H1 (cell line): ENCODE data around the gene CFAP61. TPM values are rescaled to one million over a fixed set of nuclear protein-coding genes. Genes with fewer than 3 reads are reported as not detected.

Experiments
- CTCF ChIA-PET: fragments of 300-600 bp; sonication (Branson Sonifier 250); formaldehyde crosslinking; loops from one replicate; lab custom pipeline; 2021; ENCODE audit not compliant: partially characterized antibody; lab: Charles Lee
- POLR2A ChIA-PET: fragments of 300-600 bp; sonication (Branson Sonifier 250); formaldehyde crosslinking; loops from one replicate; lab custom pipeline; 2021; ENCODE audit warnings: inconsistent platforms; ENCODE audit not compliant: partially characterized antibody; lab: Charles Lee
- DNase-seq, 2 experiments: peaks; one replicate each; pipeline versions ENCODE4 v3.0.0 to v3.0.0-alpha.2; 2010 to 2022; ENCODE audit warnings: low spot score in 2 of 2, low read depth in 1 of 2, mixed read lengths in 1 of 2
- FAIRE-seq: peaks from 2 replicates; lab custom pipeline; 2011; peaks lifted over from hg19 to GRCh38; lab: Jason Lieb, UNC
- H2AFZ ChIP-seq: 2 replicates; pipeline ENCODE4 v1.8.1; 2012; ENCODE audit warnings: low read length, inconsistent platforms
- H2AK5ac ChIP-seq: 2 replicates; pipeline ENCODE4 v1.6.1; 2013; ENCODE audit warnings: low read depth, low read length
- H2BK120ac ChIP-seq: replicated peaks from 2 replicates; pipeline ENCODE3; 2013; ENCODE audit warnings: low read depth, low read length, inconsistent platforms
- H2BK12ac ChIP-seq: 2 replicates; pipeline ENCODE4 v1.6.1; 2013; ENCODE audit warnings: low read depth, low read length
- H2BK15ac ChIP-seq: 2 replicates; pipeline ENCODE4 v1.6.1; 2013; ENCODE audit warnings: low read length
- H2BK20ac ChIP-seq: 2 replicates; pipeline ENCODE4 v1.6.1; 2013; ENCODE audit warnings: low read length
- H2BK5ac ChIP-seq: 2 replicates; pipeline ENCODE4 v1.6.1; 2013; ENCODE audit warnings: low read depth, low read length
- H3K14ac ChIP-seq: 2 replicates; pipeline ENCODE4 v1.6.1; 2013; ENCODE audit warnings: inconsistent platforms; ENCODE audit not compliant: insufficient read length
- H3K18ac ChIP-seq: 2 replicates; pipeline ENCODE4 v1.6.1; 2013; ENCODE audit warnings: low read length; ENCODE audit errors: extremely low read depth
- H3K23ac ChIP-seq: 2 replicates; pipeline ENCODE4 v1.6.1; 2013; ENCODE audit warnings: inconsistent platforms; ENCODE audit not compliant: insufficient read length
- H3K23me2 ChIP-seq: 2 replicates; pipeline ENCODE4 v1.6.1; 2013; ENCODE audit warnings: low read depth, low read length
- H3K27ac ChIP-seq: 2 replicates; pipeline ENCODE4 v1.6.1; 2011; ENCODE audit warnings: low read depth, low read length, inconsistent platforms
- H3K27me3 ChIP-seq, 4 experiments: replicated peaks in 1 of 4; 1 replicate in 1 of 4; 2 replicates in 3 of 4; pipeline versions ENCODE4 v1.6.1 to v1.8.1; 2011 to 2013; ENCODE audit warnings: low read length in 3 of 4, mild to moderate bottlenecking in 3 of 4, inconsistent platforms in 2 of 4, mixed read lengths in 2 of 4, moderate library complexity in 1 of 4; ENCODE audit not compliant: control insufficient read depth in 3 of 4, insufficient read depth in 3 of 4; ENCODE audit errors: extremely low read depth in 1 of 4
- H3K36me3 ChIP-seq, 4 experiments: 2 replicates each; pipeline versions ENCODE4 v1.6.1 to v1.8.1; 2011 to 2013; ENCODE audit warnings: mild to moderate bottlenecking in 4 of 4, low read length in 3 of 4, moderate library complexity in 2 of 4, control low read depth in 1 of 4, inconsistent platforms in 1 of 4; ENCODE audit not compliant: insufficient read depth in 4 of 4, control insufficient read depth in 2 of 4
- H3K4ac ChIP-seq: replicated peaks from 2 replicates; pipeline ENCODE3; 2013; ENCODE audit warnings: low read length, low read depth, mixed read lengths, inconsistent platforms; ENCODE audit not compliant: insufficient read length
- H3K4me1 ChIP-seq, 4 experiments: replicated peaks in 1 of 4; 1 replicate in 1 of 4; 2 replicates in 3 of 4; pipeline versions ENCODE4 v1.6.1 to v1.8.1; 2011 to 2013; ENCODE audit warnings: low read length in 3 of 4, inconsistent platforms in 2 of 4, mixed read lengths in 1 of 4; ENCODE audit not compliant: insufficient read depth in 4 of 4, control insufficient read depth in 3 of 4
- H3K4me2 ChIP-seq, 2 experiments: 2 replicates each; pipeline versions ENCODE4 v1.6.1 to v1.8.1; 2011 to 2013; ENCODE audit warnings: low read depth in 2 of 2, low read length in 2 of 2, control low read depth in 1 of 2, inconsistent platforms in 1 of 2, mild to moderate bottlenecking in 1 of 2; ENCODE audit not compliant: insufficient read depth in 1 of 2
- H3K4me3 ChIP-seq, 4 experiments: fragments of 200-600, 300-600 bp in 1 of 4; sonication (generic), shearing (Covaris generic), sonication (Bioruptor Twin) in 1 of 4; 2 replicates each; pipeline versions ENCODE4 v1.5.1 to v1.8.1; 2011 to 2016; ENCODE audit warnings: low read length in 4 of 4, low read depth in 3 of 4, control low read depth in 2 of 4, inconsistent platforms in 2 of 4, mild to moderate bottlenecking in 2 of 4, mixed read lengths in 1 of 4, moderate library complexity in 1 of 4; ENCODE audit not compliant: insufficient read depth in 2 of 4; ENCODE audit errors: extremely low read depth in 1 of 4
- H3K56ac ChIP-seq: replicated peaks from 2 replicates; pipeline ENCODE3; 2013; ENCODE audit warnings: low read depth, mild to moderate bottlenecking, mixed read lengths, low read length, inconsistent platforms; ENCODE audit not compliant: insufficient read length
- H3K79me1 ChIP-seq: 2 replicates; pipeline ENCODE4 v1.6.1; 2013; ENCODE audit warnings: low read depth, low read length, control low read depth
- H3K79me2 ChIP-seq, 2 experiments: 2 replicates each; pipeline versions ENCODE4 v1.6.1 to v1.8.1; 2012 to 2013; ENCODE audit warnings: low read length in 2 of 2, mild to moderate bottlenecking in 2 of 2, inconsistent platforms in 1 of 2; ENCODE audit not compliant: insufficient read depth in 2 of 2, control insufficient read depth in 1 of 2
- H3K9ac ChIP-seq, 4 experiments: replicated peaks in 1 of 4; 1 replicate in 1 of 4; 2 replicates in 3 of 4; pipeline versions ENCODE4 v1.6.1 to v1.8.1; 2011 to 2013; ENCODE audit warnings: low read depth in 3 of 4, low read length in 3 of 4, control low read depth in 2 of 4, mild to moderate bottlenecking in 2 of 4, moderate library complexity in 2 of 4, inconsistent platforms in 1 of 4; ENCODE audit errors: extremely low read depth in 1 of 4
- H3K9me3 ChIP-seq, 2 experiments: 2 replicates each; pipeline versions ENCODE4 v1.6.1 to v1.8.1; 2012 to 2013; ENCODE audit warnings: mild to moderate bottlenecking in 2 of 2, moderate library complexity in 2 of 2, control low read depth in 1 of 2, inconsistent platforms in 1 of 2, low read depth in 1 of 2, low read length in 1 of 2, mixed read lengths in 1 of 2; ENCODE audit not compliant: insufficient read depth in 2 of 2
- H4K20me1 ChIP-seq, 2 experiments: replicated peaks in 1 of 2; 2 replicates each; pipeline versions ENCODE3 to v1.8.1; 2011 to 2013; ENCODE audit warnings: inconsistent platforms in 2 of 2, low read length in 2 of 2, mild to moderate bottlenecking in 1 of 2; ENCODE audit not compliant: insufficient read depth in 2 of 2, control insufficient read depth in 1 of 2
- H4K5ac ChIP-seq: 2 replicates; pipeline ENCODE4 v1.6.1; 2013; ENCODE audit warnings: low read length, low read depth, mixed read lengths, inconsistent platforms; ENCODE audit not compliant: insufficient read length
- H4K8ac ChIP-seq: 2 replicates; pipeline ENCODE4 v1.8.0; 2013; ENCODE audit warnings: mild to moderate bottlenecking, moderate library complexity, low read length, inconsistent platforms; ENCODE audit not compliant: insufficient read depth; ENCODE audit errors: extremely low read depth
- H4K91ac ChIP-seq: replicated peaks from 2 replicates; pipeline ENCODE3; 2013; ENCODE audit warnings: low read length, mixed read lengths, inconsistent platforms; ENCODE audit not compliant: insufficient read length
- BACH1 ChIP-seq: IDR thresholded peaks from 2 replicates; pipeline ENCODE4 v1.6.1; 2012; ENCODE audit warnings: low read length, improper control_type of control experiment
- CEBPB ChIP-seq: IDR thresholded peaks from 2 replicates; pipeline ENCODE4 v1.6.1; 2012; ENCODE audit warnings: low read depth, low read length
- EP300 ChIP-seq, 2 experiments: IDR thresholded peaks; 1 replicate in 1 of 2; 2 replicates in 1 of 2; pipeline ENCODE4 v1.6.1; 2011 to 2012; ENCODE audit warnings: low read depth in 2 of 2, low read length in 2 of 2, mild to moderate bottlenecking in 2 of 2, borderline replicate concordance in 1 of 2, inconsistent platforms in 1 of 2, moderate library complexity in 1 of 2
- EZH2 ChIP-seq: fragments of 200-600 bp; sonication (generic); IDR thresholded peaks from 2 replicates; pipeline ENCODE4 v1.7.1; 2012; ENCODE audit warnings: low read depth, mild to moderate bottlenecking, moderate library complexity, low read length, inconsistent platforms; ENCODE audit not compliant: severe bottlenecking
- SP1 ChIP-seq: IDR thresholded peaks from 2 replicates; pipeline ENCODE4 v1.6.1; 2011; ENCODE audit warnings: low read depth, low read length
- WGBS, 2 experiments: shearing (Covaris generic) in 1 of 2; methylation state at CpG; one replicate each; pipeline versions ENCODE4 v1.1.6 to v1.1.7; 2013 to 2015; ENCODE audit warnings: low lambda C conversion rate in 2 of 2, mixed read lengths in 2 of 2, inconsistent platforms in 1 of 2, low coverage in 1 of 2, missing lambda C conversion rate in 1 of 2; ENCODE audit not compliant: insufficient replicate concordance in 2 of 2, insufficient coverage in 1 of 2, insufficient read length in 1 of 2; ENCODE audit errors: extremely low coverage in 1 of 2, missing lambda C conversion rate in 1 of 2; 5-methylcytosine and 5-hydroxymethylcytosine counted together
- polyA plus RNA-seq, 7 experiments: library from polyadenylated mRNA; depleted of rRNA in 3 of 7; stranded (reverse) in 5 of 7; unstranded in 2 of 7; fragments of >200 nt in 5 of 7; fragments of 200-250 nt in 2 of 7; gene quantifications; 1 replicate in 5 of 7; 2 replicates in 1 of 7; 4 replicates in 1 of 7; pipeline versions ENCODE4 v1.2.1 to v1.2.3, GENCODE V29; 2011 to 2013; ENCODE audit warnings: missing spikeins in 2 of 7, mixed read lengths in 2 of 7
- total RNA-seq: library from RNA; stranded (reverse); fragmentation: NEBNext Ultra II Directional; extraction: Animal tissue kit (Norgen Biotek cat#: 25700); gene quantifications from 2 replicates; pipeline ENCODE4 v1.2.1, GENCODE V29; 2021

The CFAP61 gene
- total and polyA plus RNA-seq, 2 of the 8 experiments (the other 6 are each of a cell fraction or from before 2014, with no cell fraction given) = 0.29 to 0.61 TPM

DNA sequence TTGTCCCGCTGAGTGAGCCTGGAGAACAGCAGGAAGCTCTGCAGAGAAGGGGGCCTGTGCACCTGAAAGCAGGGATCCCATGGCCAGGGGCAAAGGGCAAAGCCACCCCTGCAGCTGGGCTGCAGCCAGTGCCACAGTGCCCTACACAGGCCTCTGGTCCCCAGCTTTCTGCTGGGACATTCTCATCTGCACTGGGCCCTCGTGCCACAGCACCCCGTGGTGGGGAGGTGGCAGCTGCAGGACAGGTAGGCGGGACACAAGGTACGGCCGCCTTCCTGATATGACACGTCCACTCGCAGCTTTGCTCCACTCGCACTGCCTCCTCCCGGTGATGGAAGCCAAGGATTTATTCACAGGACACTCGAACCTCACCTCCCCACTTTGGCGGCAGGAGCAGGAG, 342.8 kb downstream of the CFAP61 start:
- Histone ChIP-seq H3K9me3 (no peaks in the 10 kb centered on the region), H2AK5ac (0 out of 2 replicates have a peak overlapping the region, but pooled peaks have one; percentile 5), H3K4me2 (no peak overlapping the region), H2BK5ac (0 out of 2 replicates have a peak overlapping the region, but pooled peaks have one; percentile 32), H3K9ac (no peak overlapping the region), H2AFZ (no peak overlapping the region), H2BK15ac (peak overlapping the region; percentile 24; the same call in 1 of the 2 replicates), H3K23me2 (no peaks in the 10 kb centered on the region; the same call in 1 of the 2 replicates), H4K8ac (peak overlapping the region; percentile 69; the same call in 1 of the 2 replicates), H3K4me1 (peaks cover 0 to 16% (median 12%) of the 10 kb centered on the region in 4 experiments; a peak in 6 of 7 replicates), H2BK120ac (no peak overlapping the region), H3K18ac (no peak overlapping the region), H3K27me3 (no peaks in the 10 kb centered on the region), H3K4ac (no peak overlapping the region), H2BK20ac (no peak overlapping the region), H2BK12ac (peak overlapping the region; percentile 72; the same call in 1 of the 2 replicates), H3K36me3 (no peaks in the 10 kb centered on the region), H3K79me2 (no peaks in the 10 kb centered on the region), H3K14ac (no peak overlapping the region), H4K20me1 (peaks cover 0 to 2% of the 10 kb centered on the region in 2 experiments), H3K27ac (no peak overlapping the region), H3K79me1 (no peaks in the 10 kb centered on the region), H4K91ac (peak overlapping the region; percentile 83), H4K5ac (no peak overlapping the region), H3K56ac (no peak overlapping the region), H3K4me3 (no peak overlapping the region), H3K23ac (no peak overlapping the region)
- 92% methylated on average over 11 of the region's 12 CpGs; no CpG with 5 or more reads in 1 of the 2 experiments for WGBS, 2 experiments
- no peak for DNase-seq
- FAIRE-seq = no peak
- POLR2A ChIA-PET = interaction anchor here (1.5 kb wide), 2 partner anchors 16 to 23 kb away, joined by 3 read pairs; no protein-coding TSS in a partner anchor
- CTCF ChIA-PET = interaction anchor here (0.6 to 1.2 kb wide), 2 partner anchors 10 to 79 kb away, joined by 3 read pairs; no protein-coding TSS in a partner anchor
- TF ChIP-seq BACH1 (no peak), CEBPB (no peak), EP300 (IDR thresholded peaks at IDR 0.05; ENCODE audit: borderline replicate concordance in 1 of 2, low read depth in 2 of 2, low read length in 2 of 2) (no peak), SP1 (no peak), EZH2 (no peak)
